Neuronal stem cell (in vitro differentiated cells): ENCODE data around the gene CST7.
"Not testable (repeated sequence)": the region's sequence is repeated elsewhere in the genome, so short reads cannot be mapped to it uniquely, and the experiment has no call there.

ENCODE experiments used
- DNase-seq: peaks from one replicate; pipeline ENCODE4 v3.0.0-alpha.2; 2013; ENCODE audit warnings: low spot score
- H2AFZ ChIP-seq: one replicate; pipeline ENCODE4 v1.6.1; 2013; ENCODE audit warnings: mild to moderate bottlenecking, low read length, inconsistent platforms
- H2AK5ac ChIP-seq: 2 replicates; pipeline ENCODE4 v1.6.1; 2013; ENCODE audit warnings: low read depth, mild to moderate bottlenecking, inconsistent platforms, low read length, moderate library complexity, mixed read lengths
- H2BK120ac ChIP-seq: 2 replicates; pipeline ENCODE4 v1.6.1; 2013; ENCODE audit warnings: low read depth, mild to moderate bottlenecking, inconsistent platforms, low read length, moderate library complexity, mixed read lengths
- H2BK12ac ChIP-seq: one replicate; pipeline ENCODE4 v1.6.1; 2013; ENCODE audit warnings: low read length, inconsistent platforms
- H2BK15ac ChIP-seq: 2 replicates; pipeline ENCODE4 v1.6.1; 2013; ENCODE audit warnings: mild to moderate bottlenecking, low read length, inconsistent platforms, mixed read lengths
- H2BK5ac ChIP-seq: one replicate; pipeline ENCODE4 v1.6.1; 2013; ENCODE audit warnings: inconsistent platforms, mild to moderate bottlenecking, low read length, moderate library complexity
- H3K14ac ChIP-seq: one replicate; pipeline ENCODE4 v1.6.1; 2013; ENCODE audit warnings: low read length, inconsistent platforms
- H3K18ac ChIP-seq: 2 replicates; pipeline ENCODE4 v1.6.1; 2013; ENCODE audit warnings: low read length, inconsistent platforms
- H3K23ac ChIP-seq: 2 replicates; pipeline ENCODE4 v1.6.1; 2013; ENCODE audit warnings: low read depth, mild to moderate bottlenecking, mixed read lengths, low read length, inconsistent platforms; ENCODE audit not compliant: poor library complexity
- H3K27ac ChIP-seq: replicated peaks from 3 replicates; pipeline ENCODE4 v1.5.1; 2013; ENCODE audit warnings: low read length, inconsistent platforms
- H3K27me3 ChIP-seq, 3 experiments: 2 replicates each; pipeline ENCODE4 v1.6.1; 2013; ENCODE audit warnings: low read length in 3 of 3, mild to moderate bottlenecking in 2 of 3, inconsistent platforms in 1 of 3, low read depth in 1 of 3, mixed read lengths in 1 of 3, moderate library complexity in 1 of 3; ENCODE audit not compliant: control insufficient read depth in 3 of 3, insufficient read depth in 3 of 3
- H3K36me3 ChIP-seq, 2 donors: replicated peaks in 1 of 2; 2 replicates each; pipeline ENCODE4 v1.6.1; 2013; ENCODE audit warnings: low read length in 2 of 2; ENCODE audit not compliant: control insufficient read depth in 2 of 2, insufficient read depth in 2 of 2
- H3K4ac ChIP-seq: 2 replicates; pipeline ENCODE4 v1.6.1; 2013; ENCODE audit warnings: inconsistent platforms, mild to moderate bottlenecking, low read length, moderate library complexity
- H3K4me1 ChIP-seq, 2 donors: 1 replicate in 1 of 2; 2 replicates in 1 of 2; pipeline ENCODE4 v1.6.1; 2013; ENCODE audit warnings: low read length in 2 of 2, low read depth in 1 of 2; ENCODE audit not compliant: control insufficient read depth in 2 of 2, insufficient read depth in 1 of 2
- H3K4me2 ChIP-seq: one replicate; pipeline ENCODE4 v1.6.1; 2013; ENCODE audit warnings: mild to moderate bottlenecking, low read length, inconsistent platforms; ENCODE audit not compliant: insufficient read depth, poor library complexity, severe bottlenecking
- H3K4me3 ChIP-seq, 2 donors: 2 replicates each; pipeline ENCODE4 v1.5.1; 2013; ENCODE audit warnings: low read length in 2 of 2, mild to moderate bottlenecking in 2 of 2, inconsistent platforms in 1 of 2, moderate library complexity in 1 of 2
- H3K79me1 ChIP-seq: one replicate; pipeline ENCODE4 v1.6.1; 2013; ENCODE audit warnings: low read depth, mild to moderate bottlenecking, inconsistent platforms, low read length, moderate library complexity
- H3K9ac ChIP-seq: one replicate; pipeline ENCODE4 v1.6.1; 2013; ENCODE audit warnings: mild to moderate bottlenecking, low read depth, low read length, inconsistent platforms; ENCODE audit not compliant: poor library complexity
- H3K9me3 ChIP-seq, 2 donors: replicated peaks in 1 of 2; 2 replicates each; pipeline versions ENCODE3 to v1.6.1; 2013; ENCODE audit warnings: low read length in 2 of 2, mild to moderate bottlenecking in 2 of 2, inconsistent platforms in 1 of 2, low read depth in 1 of 2, mixed read lengths in 1 of 2, moderate library complexity in 1 of 2; ENCODE audit not compliant: control insufficient read depth in 2 of 2, insufficient read depth in 1 of 2
- H4K8ac ChIP-seq: one replicate; pipeline ENCODE4 v1.6.1; 2013; ENCODE audit warnings: low read depth, mild to moderate bottlenecking, inconsistent platforms, low read length, moderate library complexity
- H4K91ac ChIP-seq: one replicate; pipeline ENCODE4 v1.6.1; 2013; ENCODE audit warnings: low read length, low read depth, mild to moderate bottlenecking, inconsistent platforms; ENCODE audit not compliant: poor library complexity
- WGBS, 2 donors: extraction: QIAGEN DNeasy Blood & Tissue Kit; methylation state at CpG; one replicate each; pipeline ENCODE4 v1.1.7; 2013; ENCODE audit warnings: missing lambda C conversion rate in 2 of 2, mixed read lengths in 1 of 2; ENCODE audit not compliant: insufficient read length in 2 of 2, insufficient replicate concordance in 1 of 2; ENCODE audit errors: extremely low coverage in 2 of 2; 5-methylcytosine and 5-hydroxymethylcytosine counted together

The CST7 gene

GRCh38 chr20:24946376-24946775 is 2.7 kb upstream of the CST7 start:
- not testable (repeated sequence) for H3K27ac ChIP-seq, H4K8ac ChIP-seq, H3K79me1 ChIP-seq, H2BK12ac ChIP-seq, H3K4ac ChIP-seq, H3K9ac ChIP-seq, H3K27me3 ChIP-seq, H3K9me3 ChIP-seq, H3K14ac ChIP-seq, H3K23ac ChIP-seq, H3K4me1 ChIP-seq, H3K18ac ChIP-seq, H4K91ac ChIP-seq, H3K4me3 ChIP-seq, H2BK15ac ChIP-seq, H2AK5ac ChIP-seq, H3K36me3 ChIP-seq, H2BK120ac ChIP-seq, H2BK5ac ChIP-seq, H3K4me2 ChIP-seq, DNase-seq, H2AFZ ChIP-seq
- WGBS, 2 donors, result no CpG with 5 or more reads among the region's 1 CpG

GRCh38 chr20:24948396-24948938 is 602 bp upstream of the CST7 start:
- not testable (repeated sequence) for H3K4me1 ChIP-seq, H3K23ac ChIP-seq, H3K9ac ChIP-seq, H2BK120ac ChIP-seq, H2BK12ac ChIP-seq, H3K79me1 ChIP-seq, H2AFZ ChIP-seq, H3K27ac ChIP-seq, H3K4ac ChIP-seq, H3K4me2 ChIP-seq, H2BK15ac ChIP-seq, H4K8ac ChIP-seq, H3K27me3 ChIP-seq, H3K36me3 ChIP-seq, H3K4me3 ChIP-seq, H2BK5ac ChIP-seq, DNase-seq, H4K91ac ChIP-seq, H3K14ac ChIP-seq, H3K9me3 ChIP-seq, H3K18ac ChIP-seq, H2AK5ac ChIP-seq
- WGBS, 2 donors, result no CpG with 5 or more reads among the region's 4 CpGs

- no peak overlapping the region for H2AFZ ChIP-seq
- H4K91ac ChIP-seq, result no peak overlapping the region
- H4K8ac ChIP-seq, result no peak overlapping the region
- no peak overlapping the region for H3K9ac ChIP-seq
- no CpG with 5 or more reads among the region's 6 CpGs for WGBS, 2 donors
- H3K9me3 ChIP-seq, result no peaks in the 10 kb centered on the region
- no peak overlapping the region for H3K14ac ChIP-seq
- no peak overlapping the region for H2BK15ac ChIP-seq
- no peak for DNase-seq
- H2BK12ac ChIP-seq, result peak overlapping the region; percentile 58
- H3K23ac ChIP-seq, result no peak overlapping the region
- no peak overlapping the region for H3K27ac ChIP-seq
- peak overlapping the region; percentile 46 for H2AK5ac ChIP-seq
- no peaks in the 10 kb centered on the region for H3K79me1 ChIP-seq
- no peak overlapping the region for H2BK120ac ChIP-seq
- H3K18ac ChIP-seq, result peak overlapping the region; percentile 76
- H3K4me3 ChIP-seq, result no peak overlapping the region
- peak overlapping the region; percentile 66 for H2BK5ac ChIP-seq
- H3K27me3 ChIP-seq, result no peaks in the 10 kb centered on the region
- H3K36me3 ChIP-seq, result no peaks in the 10 kb centered on the region
- H3K4me1 ChIP-seq, result peaks cover 0 to 2% of the 10 kb centered on the region in 2 donors
- H3K4me2 ChIP-seq, result no peak overlapping the region
- no peak overlapping the region for H3K4ac ChIP-seq
Measured at GRCh38 chr20:24949756-24950127, 673 bp downstream of the CST7 start.

- Histone ChIP-seq H2AK5ac (peak overlapping the region; percentile 70), H3K9ac (no peak overlapping the region), H2BK120ac (no peak overlapping the region), H3K36me3 (no peaks in the 10 kb centered on the region), H3K27ac (no peak overlapping the region), H3K79me1 (no peaks in the 10 kb centered on the region), H3K27me3 (no peaks in the 10 kb centered on the region), H4K8ac (no peak overlapping the region), H3K4me3 (no peak overlapping the region), H2BK15ac (peak overlapping the region; percentile 49), H2AFZ (no peak overlapping the region), H3K4me1 (peaks cover 0 to 2% of the 10 kb centered on the region in 2 donors), H3K9me3 (no peaks in the 10 kb centered on the region), H3K14ac (peak overlapping the region; percentile 97), H3K23ac (peak overlapping the region; percentile 65), H2BK12ac (peak overlapping the region; percentile 99), H4K91ac (no peak overlapping the region), H3K4ac (peak overlapping the region; percentile 89), H3K4me2 (no peak overlapping the region), H2BK5ac (peak overlapping the region; percentile 66), H3K18ac (peak overlapping the region; percentile 70)
- DNase-seq, result no peak
- WGBS, 2 donors, result no CpG with 5 or more reads among the region's 12 CpGs
Measured at GRCh38 chr20:24950128-24950835, 1.2 kb downstream of the CST7 start.
